HEK293 (cell line): Measurements from ENCODE around the gene TSPO2.

ENCODE experiments used
- CTCF ChIA-PET: fragments of 350-600 bp; formaldehyde crosslinking; extraction: SDS; loops from one replicate; lab custom pipeline; 2021; ENCODE audit warnings: antibody characterized with exemption; lab: Yijun Ruan, JAX
- POLR2A ChIA-PET: fragments of 300-600 bp; formaldehyde crosslinking; extraction: SDS; loops from one replicate; lab custom pipeline; 2020; ENCODE audit warnings: antibody characterized with exemption, inconsistent platforms; lab: Yijun Ruan, JAX
- H3K27ac ChIP-seq: fragments of 200-500 bp; sonication (Bioruptor generic); 2 replicates; pipeline ENCODE4 v1.5.1; 2014; ENCODE audit warnings: low read depth, low read length, control low read depth, inconsistent platforms; ENCODE audit errors: extremely low read depth
- H3K36me3 ChIP-seq, 2 experiments: fragments of 200-500 bp in 1 of 2; sonication (Bioruptor generic) in 1 of 2; 1 replicate in 1 of 2; 2 replicates in 1 of 2; pipeline ENCODE4 v1.5.1; 2014 to 2017; ENCODE audit warnings: inconsistent platforms in 2 of 2, low read length in 2 of 2; ENCODE audit not compliant: control insufficient read depth in 2 of 2, insufficient read depth in 1 of 2
- H3K4me1 ChIP-seq: fragments of 200-500 bp; sonication (Bioruptor generic); 2 replicates; pipeline ENCODE4 v1.5.1; 2014; ENCODE audit warnings: mild to moderate bottlenecking, low read length, inconsistent platforms; ENCODE audit not compliant: control insufficient read depth, insufficient read depth
- H3K4me3 ChIP-seq: 2 replicates; pipeline ENCODE4 v1.5.1; 2011; ENCODE audit warnings: low read depth, mild to moderate bottlenecking, control low read depth, low read length, moderate library complexity
- H3K9me3 ChIP-seq: fragments of 200-500 bp; sonication (Bioruptor generic); 2 replicates; pipeline ENCODE4 v1.5.1; 2014; ENCODE audit warnings: low read depth, low read length, inconsistent platforms; ENCODE audit not compliant: control insufficient read depth, insufficient read depth
- GLIS2 ChIP-seq: fragments of 450-650 bp; formaldehyde crosslinking; IDR thresholded peaks from 2 replicates; pipeline ENCODE4 v1.5.1; 2016; ENCODE audit warnings: missing biosample characterization, missing genetic modification characterization
- IKZF3 ChIP-seq: fragments of 450-650 bp; IDR thresholded peaks from 2 replicates; pipeline ENCODE4 v1.5.0; 2018; ENCODE audit warnings: missing biosample characterization, mild to moderate bottlenecking, missing genetic modification characterization, moderate library complexity
- KLF9 ChIP-seq: fragments of 450-650 bp; formaldehyde crosslinking; IDR thresholded peaks from 2 replicates; pipeline ENCODE4 v1.5.1; 2016; ENCODE audit warnings: missing biosample characterization, missing genetic modification characterization, low read depth
- MYNN ChIP-seq: fragments of 450-650 bp; formaldehyde crosslinking; IDR thresholded peaks from 2 replicates; pipeline ENCODE4 v1.5.1; 2016; ENCODE audit warnings: missing biosample characterization, missing genetic modification characterization, borderline replicate concordance
- SALL2 ChIP-seq: fragments of 450-650 bp; formaldehyde crosslinking; IDR thresholded peaks from 2 replicates; pipeline ENCODE4 v1.5.0; 2017; ENCODE audit warnings: missing biosample characterization, mild to moderate bottlenecking, missing genetic modification characterization, borderline replicate concordance
- YY1 ChIP-seq: fragments of 450-650 bp; formaldehyde crosslinking; IDR thresholded peaks from 2 replicates; pipeline ENCODE4 v1.5.1; 2018; ENCODE audit warnings: missing biosample characterization, missing genetic modification characterization
- ZIC2 ChIP-seq: fragments of 450-650 bp; formaldehyde crosslinking; IDR thresholded peaks from 2 replicates; pipeline ENCODE4 v1.5.1; 2016; ENCODE audit warnings: missing biosample characterization, missing genetic modification characterization
- ZNF112 ChIP-seq: fragments of 450-650 bp; formaldehyde crosslinking; IDR thresholded peaks from 2 replicates; pipeline ENCODE4 v1.5.0; 2017; ENCODE audit warnings: missing biosample characterization, missing genetic modification characterization
- ZNF138 ChIP-seq: fragments of 450-650 bp; formaldehyde crosslinking; IDR thresholded peaks from 2 replicates; pipeline ENCODE4 v1.5.1; 2016; ENCODE audit warnings: missing biosample characterization, missing genetic modification characterization, borderline replicate concordance
- ZNF2 ChIP-seq: fragments of 450-650 bp; formaldehyde crosslinking; IDR thresholded peaks from 2 replicates; pipeline ENCODE4 v1.5.1; 2016; ENCODE audit warnings: missing biosample characterization, missing genetic modification characterization
- ZNF302 ChIP-seq: fragments of 450-650 bp; formaldehyde crosslinking; IDR thresholded peaks from 2 replicates; pipeline ENCODE4 v1.5.1; 2016; ENCODE audit warnings: missing biosample characterization, missing genetic modification characterization, low read depth
- ZNF350 ChIP-seq: fragments of 450-650 bp; formaldehyde crosslinking; IDR thresholded peaks from 2 replicates; pipeline ENCODE4 v1.5.0; 2017; ENCODE audit warnings: missing biosample characterization, mild to moderate bottlenecking, missing genetic modification characterization
- ZNF514 ChIP-seq: fragments of 450-650 bp; formaldehyde crosslinking; IDR thresholded peaks from 2 replicates; pipeline ENCODE4 v1.5.1; 2016; ENCODE audit warnings: missing biosample characterization, missing genetic modification characterization
- ZNF830 ChIP-seq: fragments of 450-650 bp; IDR thresholded peaks from 2 replicates; pipeline ENCODE4 v1.5.0; 2018; ENCODE audit warnings: missing biosample characterization, missing genetic modification characterization, low read depth, mild to moderate bottlenecking, moderate library complexity
- TF ChIP-seq, protein P1 (sequence below): fragments of 450-650 bp; formaldehyde crosslinking; IDR thresholded peaks from 2 replicates; pipeline ENCODE4 v1.5.1; 2016; ENCODE audit warnings: missing biosample characterization, missing genetic modification characterization
- TF ChIP-seq, protein P2 (sequence below): fragments of 450-650 bp; formaldehyde crosslinking; IDR thresholded peaks from 2 replicates; pipeline ENCODE4 v1.5.1; 2016; ENCODE audit warnings: missing biosample characterization, missing genetic modification characterization
- TF ChIP-seq, protein P3 (sequence below): fragments of 450-650 bp; formaldehyde crosslinking; IDR thresholded peaks from 2 replicates; pipeline ENCODE4 v1.5.1; 2016; ENCODE audit warnings: missing biosample characterization, missing genetic modification characterization, low read depth
- TF ChIP-seq, protein P4 (sequence below): fragments of 450-650 bp; formaldehyde crosslinking; IDR thresholded peaks from 2 replicates; pipeline ENCODE4 v1.5.1; 2016; ENCODE audit warnings: missing biosample characterization, missing genetic modification characterization
- TF ChIP-seq, protein P5 (sequence below): fragments of 450-650 bp; formaldehyde crosslinking; IDR thresholded peaks from 2 replicates; pipeline ENCODE4; 2016; ENCODE audit warnings: missing biosample characterization, missing genetic modification characterization
- TF ChIP-seq, protein P6 (sequence below): fragments of 450-650 bp; formaldehyde crosslinking; IDR thresholded peaks from 2 replicates; pipeline ENCODE4 v1.5.1; 2016; ENCODE audit warnings: missing biosample characterization, missing genetic modification characterization

TSPO2 gene

DNA sequence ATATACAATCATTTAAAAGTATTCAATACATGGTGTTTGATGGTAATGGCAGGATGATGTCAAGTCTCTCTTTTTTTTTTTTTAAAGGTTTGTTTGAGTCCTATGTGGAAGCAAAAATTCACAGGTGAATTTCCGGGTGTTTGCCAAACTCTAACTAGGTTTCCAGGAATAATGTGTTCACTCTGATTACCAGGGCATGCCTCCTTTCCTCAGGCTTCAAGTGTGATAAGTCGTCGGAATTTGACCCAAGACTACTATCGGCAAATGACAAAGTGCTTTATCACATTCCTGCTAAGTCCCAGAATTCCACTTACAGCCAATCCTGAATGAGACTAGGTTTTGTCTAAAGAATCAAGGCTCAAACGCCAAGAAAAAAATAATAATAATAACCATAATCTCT, 22.6 kb downstream of the TSPO2 start:
- H3K27ac ChIP-seq, result no peak overlapping the region
- H3K4me3 ChIP-seq, result no peak overlapping the region
- ChIA-PET POLR2A (no interaction called here), CTCF (interaction anchor here (0.6 to 2.7 kb wide), 7 partner anchors 14 to 947 kb away, joined by 3 to 13 read pairs (median 3); no protein-coding TSS in a partner anchor)
- no peaks in the 10 kb centered on the region for H3K4me1 ChIP-seq
- H3K36me3 ChIP-seq, result peaks cover 4 to 57% of the 10 kb centered on the region in 2 experiments; a peak in 2 of 3 replicates
- no peak for TF ChIP-seq ZNF514
- no peak for TF ChIP-seq IKZF3 (tag by site-specific recombination)
- no peak for TF ChIP-seq ZNF2 (tag by site-specific recombination)
- no peak for TF ChIP-seq ZNF830 (tag by site-specific recombination)
- TF ChIP-seq ZNF138 (tag by site-specific recombination), result no peak
- TF ChIP-seq, protein P1, sequence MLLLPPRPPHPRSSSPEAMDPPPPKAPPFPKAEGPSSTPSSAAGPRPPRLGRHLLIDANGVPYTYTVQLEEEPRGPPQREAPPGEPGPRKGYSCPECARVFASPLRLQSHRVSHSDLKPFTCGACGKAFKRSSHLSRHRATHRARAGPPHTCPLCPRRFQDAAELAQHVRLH (tag by site-specific recombination), result no peak
- TF ChIP-seq, protein P2, sequence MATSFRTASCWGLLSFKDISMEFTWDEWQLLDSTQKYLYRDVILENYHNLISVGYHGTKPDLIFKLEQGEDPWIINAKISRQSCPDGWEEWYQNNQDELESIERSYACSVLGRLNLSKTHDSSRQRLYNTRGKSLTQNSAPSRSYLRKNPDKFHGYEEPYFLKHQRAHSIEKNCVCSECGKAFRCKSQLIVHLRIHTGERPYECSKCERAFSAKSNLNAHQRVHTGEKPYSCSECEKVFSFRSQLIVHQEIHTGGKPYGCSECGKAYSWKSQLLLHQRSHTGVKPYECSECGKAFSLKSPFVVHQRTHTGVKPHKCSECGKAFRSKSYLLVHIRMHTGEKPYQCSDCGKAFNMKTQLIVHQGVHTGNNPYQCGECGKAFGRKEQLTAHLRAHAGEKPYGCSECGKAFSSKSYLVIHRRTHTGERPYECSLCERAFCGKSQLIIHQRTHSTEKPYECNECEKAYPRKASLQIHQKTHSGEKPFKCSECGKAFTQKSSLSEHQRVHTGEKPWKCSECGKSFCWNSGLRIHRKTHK, result no peak
- no peak for TF ChIP-seq MYNN (tag by site-specific recombination)
- no peak for TF ChIP-seq ZNF350 (tag by site-specific recombination)
- TF ChIP-seq SALL2, result no peak
- TF ChIP-seq, protein P3, sequence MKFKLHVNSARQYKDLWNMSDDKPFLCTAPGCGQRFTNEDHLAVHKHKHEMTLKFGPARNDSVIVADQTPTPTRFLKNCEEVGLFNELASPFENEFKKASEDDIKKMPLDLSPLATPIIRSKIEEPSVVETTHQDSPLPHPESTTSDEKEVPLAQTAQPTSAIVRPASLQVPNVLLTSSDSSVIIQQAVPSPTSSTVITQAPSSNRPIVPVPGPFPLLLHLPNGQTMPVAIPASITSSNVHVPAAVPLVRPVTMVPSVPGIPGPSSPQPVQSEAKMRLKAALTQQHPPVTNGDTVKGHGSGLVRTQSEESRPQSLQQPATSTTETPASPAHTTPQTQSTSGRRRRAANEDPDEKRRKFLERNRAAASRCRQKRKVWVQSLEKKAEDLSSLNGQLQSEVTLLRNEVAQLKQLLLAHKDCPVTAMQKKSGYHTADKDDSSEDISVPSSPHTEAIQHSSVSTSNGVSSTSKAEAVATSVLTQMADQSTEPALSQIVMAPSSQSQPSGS (tag by site-specific recombination), result no peak
- TF ChIP-seq, protein P4, sequence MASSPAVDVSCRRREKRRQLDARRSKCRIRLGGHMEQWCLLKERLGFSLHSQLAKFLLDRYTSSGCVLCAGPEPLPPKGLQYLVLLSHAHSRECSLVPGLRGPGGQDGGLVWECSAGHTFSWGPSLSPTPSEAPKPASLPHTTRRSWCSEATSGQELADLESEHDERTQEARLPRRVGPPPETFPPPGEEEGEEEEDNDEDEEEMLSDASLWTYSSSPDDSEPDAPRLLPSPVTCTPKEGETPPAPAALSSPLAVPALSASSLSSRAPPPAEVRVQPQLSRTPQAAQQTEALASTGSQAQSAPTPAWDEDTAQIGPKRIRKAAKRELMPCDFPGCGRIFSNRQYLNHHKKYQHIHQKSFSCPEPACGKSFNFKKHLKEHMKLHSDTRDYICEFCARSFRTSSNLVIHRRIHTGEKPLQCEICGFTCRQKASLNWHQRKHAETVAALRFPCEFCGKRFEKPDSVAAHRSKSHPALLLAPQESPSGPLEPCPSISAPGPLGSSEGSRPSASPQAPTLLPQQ (tag by site-specific recombination), result no peak
- TF ChIP-seq ZNF302 (tag by site-specific recombination), result no peak
- TF ChIP-seq, protein P5, sequence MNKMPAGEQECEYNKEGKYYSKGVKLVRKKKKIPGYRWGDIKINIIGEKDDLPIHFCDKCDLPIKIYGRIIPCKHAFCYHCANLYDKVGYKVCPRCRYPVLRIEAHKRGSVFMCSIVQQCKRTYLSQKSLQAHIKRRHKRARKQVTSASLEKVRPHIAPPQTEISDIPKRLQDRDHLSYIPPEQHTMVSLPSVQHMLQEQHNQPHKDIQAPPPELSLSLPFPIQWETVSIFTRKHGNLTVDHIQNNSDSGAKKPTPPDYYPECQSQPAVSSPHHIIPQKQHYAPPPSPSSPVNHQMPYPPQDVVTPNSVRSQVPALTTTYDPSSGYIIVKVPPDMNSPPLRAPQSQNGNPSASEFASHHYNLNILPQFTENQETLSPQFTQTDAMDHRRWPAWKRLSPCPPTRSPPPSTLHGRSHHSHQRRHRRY, result no peak
- TF ChIP-seq, protein P6, sequence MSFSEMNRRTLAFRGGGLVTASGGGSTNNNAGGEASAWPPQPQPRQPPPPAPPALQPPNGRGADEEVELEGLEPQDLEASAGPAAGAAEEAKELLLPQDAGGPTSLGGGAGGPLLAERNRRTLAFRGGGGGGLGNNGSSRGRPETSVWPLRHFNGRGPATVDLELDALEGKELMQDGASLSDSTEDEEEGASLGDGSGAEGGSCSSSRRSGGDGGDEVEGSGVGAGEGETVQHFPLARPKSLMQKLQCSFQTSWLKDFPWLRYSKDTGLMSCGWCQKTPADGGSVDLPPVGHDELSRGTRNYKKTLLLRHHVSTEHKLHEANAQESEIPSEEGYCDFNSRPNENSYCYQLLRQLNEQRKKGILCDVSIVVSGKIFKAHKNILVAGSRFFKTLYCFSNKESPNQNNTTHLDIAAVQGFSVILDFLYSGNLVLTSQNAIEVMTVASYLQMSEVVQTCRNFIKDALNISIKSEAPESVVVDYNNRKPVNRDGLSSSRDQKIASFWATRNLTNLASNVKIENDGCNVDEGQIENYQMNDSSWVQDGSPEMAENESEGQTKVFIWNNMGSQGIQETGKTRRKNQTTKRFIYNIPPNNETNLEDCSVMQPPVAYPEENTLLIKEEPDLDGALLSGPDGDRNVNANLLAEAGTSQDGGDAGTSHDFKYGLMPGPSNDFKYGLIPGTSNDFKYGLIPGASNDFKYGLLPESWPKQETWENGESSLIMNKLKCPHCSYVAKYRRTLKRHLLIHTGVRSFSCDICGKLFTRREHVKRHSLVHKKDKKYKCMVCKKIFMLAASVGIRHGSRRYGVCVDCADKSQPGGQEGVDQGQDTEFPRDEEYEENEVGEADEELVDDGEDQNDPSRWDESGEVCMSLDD (tag by site-specific recombination), result no peak
- TF ChIP-seq ZNF112 (tag by site-specific recombination), result no peak
- TF ChIP-seq GLIS2 (tag by site-specific recombination), result no peak
- no peak for TF ChIP-seq KLF9 (tag by site-specific recombination)
- no peak for TF ChIP-seq ZIC2 (tag by site-specific recombination)
- TF ChIP-seq YY1 (tag by site-specific recombination), result no peak
- TF ChIP-seq, all 188 proteins: peak for 0
- no peaks in the 10 kb centered on the region for H3K9me3 ChIP-seq
